Activated CD8-positive, alpha-beta memory T cell treated with anti-CD3 and anti-CD28 coated beads for 1 hour (primary cell): ENCODE results near the gene IQCN.
A peak's percentile ranks its signal among the peaks of the same experiment; 100 is the strongest.

Source experiments
- DNase-seq, 2 donors: peaks; one replicate each; pipeline ENCODE4 v3.0.0-alpha.2; 2020; ENCODE audit warnings: low read depth in 1 of 2; ENCODE audit errors: extremely low read depth in 1 of 2

The IQCN gene

GRCh38 chr19:18274219-18274780, at the start of gene IQCN:
TSS of gene IQCN (minus strand) at chr19:18274452. CDS start at chr19:18269478, 4,974 bp downstream.
- no peak for DNase-seq

- DNase-seq, result peak; percentile 96 to 98
Observed at GRCh38 chr19:18322759-18323460, 48.7 kb upstream of the IQCN start, which contains the start of gene LSM4. TSS of gene LSM4 (minus strand) at chr19:18323076. CDS start at chr19:18323020, 56 bp downstream.

- no peak for DNase-seq
Observed at GRCh38 chr19:18322318-18322758, 48.1 kb upstream of the IQCN start.

- no peak for DNase-seq
Observed at GRCh38 chr19:18321734-18322102, 47.5 kb upstream of the IQCN start.

GRCh38 chr19:18320865-18321733, 46.8 kb upstream of the IQCN start:
- no peak for DNase-seq

GRCh38 chr19:18319591-18320135, 45.4 kb upstream of the IQCN start:
- no peak for DNase-seq

- no peak for DNase-seq
Observed at GRCh38 chr19:18317961-18318800, 43.9 kb upstream of the IQCN start.

- DNase-seq, result no peak
Observed at GRCh38 chr19:18313398-18313797, 39.1 kb upstream of the IQCN start.

- DNase-seq, result no peak
Observed at GRCh38 chr19:18312092-18312534, 37.9 kb upstream of the IQCN start.

GRCh38 chr19:18311502-18312091, 37.3 kb upstream of the IQCN start:
- no peak for DNase-seq

GRCh38 chr19:18310966-18311365, 36.7 kb upstream of the IQCN start:
- no peak for DNase-seq

GRCh38 chr19:18310118-18310909, 36.1 kb upstream of the IQCN start:
- DNase-seq, result no peak

GRCh38 chr19:18309525-18310064, 35.3 kb upstream of the IQCN start:
- DNase-seq, result no peak

- no peak for DNase-seq
Observed at GRCh38 chr19:18308948-18309325, 34.7 kb upstream of the IQCN start.

GRCh38 chr19:18308051-18308947, 34.0 kb upstream of the IQCN start:
- DNase-seq, result no peak

- no peak for DNase-seq
Observed at GRCh38 chr19:18307271-18307681, 33.0 kb upstream of the IQCN start.

- no peak for DNase-seq
Observed at GRCh38 chr19:18306888-18307260, 32.6 kb upstream of the IQCN start.
